Measurements from ENCODE around the gene FAM210B.
A peak's percentile ranks its signal among the peaks of the same experiment; 100 is the strongest.
"Not testable (repeated sequence)": the region's sequence is repeated elsewhere in the genome, so short reads cannot be mapped to it uniquely, and the experiment has no call there.

The FAM210B gene

DNA sequence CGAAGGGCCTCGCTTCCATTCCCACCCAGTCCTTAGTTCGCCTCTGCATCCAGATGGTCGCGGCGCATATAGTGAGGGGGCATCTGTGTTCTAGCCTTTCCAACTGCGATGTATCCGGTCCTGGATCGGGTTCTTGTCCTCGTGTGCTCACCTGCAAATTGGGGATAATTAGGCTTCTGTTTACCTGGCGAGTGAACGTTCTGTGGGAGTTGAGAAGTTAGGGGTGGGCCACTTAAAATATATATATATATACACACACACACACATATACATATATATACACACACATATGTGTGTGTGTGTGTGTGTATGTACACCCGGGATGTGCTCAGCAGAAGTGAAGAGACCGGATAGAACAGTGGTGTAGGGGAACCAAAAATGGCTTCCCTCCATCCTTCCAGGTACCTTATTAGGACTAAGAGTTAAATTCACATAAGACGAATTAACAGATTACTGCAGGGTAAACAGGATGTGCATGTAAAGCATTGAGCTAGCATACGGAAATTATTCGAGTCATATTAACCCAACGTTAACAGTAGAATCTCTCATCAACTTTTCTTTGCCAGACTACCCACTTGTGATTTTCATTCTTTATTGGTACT lies 34.2 kb downstream of the FAM210B start:
- peak; percentile 19 for DNase-seq (ENCODE audit: low spot score)

DNA sequence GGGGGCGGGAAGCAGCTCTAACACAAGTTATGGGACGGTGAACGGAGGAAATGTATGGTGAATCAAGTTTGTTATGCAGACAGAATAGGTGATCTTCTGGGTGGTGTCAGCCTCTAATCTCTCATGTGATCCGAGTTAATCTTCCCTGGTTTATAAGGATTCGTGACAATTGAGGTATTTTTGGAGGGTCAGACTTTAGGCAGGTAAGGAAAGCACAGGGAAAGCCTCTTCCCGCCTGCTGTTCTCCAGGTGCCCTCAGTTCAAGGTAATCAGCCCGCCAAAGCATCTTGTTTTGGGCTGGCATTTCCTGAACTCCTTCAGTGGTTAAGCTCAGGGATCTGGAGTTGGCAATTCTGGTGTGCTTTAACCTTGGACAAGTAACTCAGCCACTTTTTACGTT lies 34.9 kb downstream of the FAM210B start:
- DNase-seq (ENCODE audit: low spot score), result no peak

GRCh38 chr20:56395166-56395565 lies 36.4 kb downstream of the FAM210B start:
- DNase-seq (ENCODE audit: low spot score), result no peak

DNA sequence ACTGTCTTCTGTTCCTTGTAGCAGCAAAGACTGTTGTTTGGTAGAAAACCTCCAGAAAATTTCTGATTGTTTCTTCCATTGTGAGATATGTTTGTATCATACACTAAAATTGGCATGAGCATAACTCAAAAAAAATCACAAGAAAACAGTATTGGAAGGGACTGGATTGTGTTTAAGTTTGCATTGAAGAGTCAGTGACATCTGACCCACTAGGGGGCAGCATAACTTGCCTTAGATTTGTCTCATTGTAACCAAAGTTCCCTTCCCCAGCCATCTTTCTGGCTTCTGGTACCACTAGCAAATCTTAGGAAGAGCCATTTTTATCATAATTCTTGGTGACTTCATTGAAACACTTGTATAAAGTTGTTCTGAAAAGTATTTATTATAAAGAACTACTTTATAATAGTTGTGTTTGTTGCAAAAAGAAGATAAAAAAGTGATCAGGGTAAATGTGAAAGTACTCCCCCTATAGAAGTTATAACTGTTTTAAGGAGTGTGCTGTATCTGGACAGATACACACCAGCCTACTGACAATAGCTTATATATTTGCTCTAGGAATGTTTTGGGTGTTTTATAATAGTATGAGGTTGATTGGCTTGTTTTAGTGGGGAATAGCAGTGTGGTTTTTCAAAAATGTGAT lies 41.3 kb downstream of the FAM210B start:
- peak; percentile 80 for DNase-seq (ENCODE audit: low spot score)

DNA sequence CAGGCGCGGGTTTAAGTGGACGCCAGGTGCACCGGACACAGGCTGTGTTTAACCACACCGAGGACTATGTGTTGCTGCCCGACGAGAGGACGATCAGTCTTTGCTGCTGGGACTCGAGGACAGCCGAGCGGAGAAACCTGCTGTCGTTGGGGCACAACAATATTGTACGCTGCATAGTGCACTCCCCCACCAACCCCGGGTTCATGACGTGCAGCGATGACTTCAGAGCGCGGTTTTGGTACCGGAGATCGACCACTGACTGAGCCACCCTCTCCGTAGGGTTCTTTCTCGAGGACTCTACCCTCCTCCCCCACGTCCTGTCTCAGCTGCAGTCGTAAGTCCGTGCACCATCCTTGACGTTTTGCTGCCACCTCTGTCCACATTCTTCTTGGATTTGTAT lies 44.7 kb downstream of the FAM210B start:
- DNase-seq (ENCODE audit: low spot score), result no peak

DNA sequence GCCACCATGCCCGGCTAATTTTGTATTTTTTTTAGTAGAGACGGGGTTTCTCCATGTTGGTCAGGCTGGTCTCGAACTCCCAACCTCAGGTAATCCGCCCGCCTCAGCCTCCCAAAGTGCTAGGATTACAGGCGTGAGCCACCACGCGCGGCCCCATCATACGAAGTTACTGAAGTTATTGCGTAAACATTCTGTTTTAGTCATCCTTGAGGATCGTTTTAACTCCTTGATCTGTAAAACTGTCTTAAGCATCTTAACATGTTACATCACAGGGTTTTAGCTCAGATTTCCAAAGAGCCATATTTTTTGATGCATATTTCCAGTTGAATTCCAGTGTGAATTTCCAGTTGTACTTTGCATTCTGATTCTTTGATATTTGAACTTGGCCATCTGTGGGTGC lies 46.6 kb downstream of the FAM210B start:
- DNase-seq (ENCODE audit: low spot score), result not testable (repeated sequence)

DNA sequence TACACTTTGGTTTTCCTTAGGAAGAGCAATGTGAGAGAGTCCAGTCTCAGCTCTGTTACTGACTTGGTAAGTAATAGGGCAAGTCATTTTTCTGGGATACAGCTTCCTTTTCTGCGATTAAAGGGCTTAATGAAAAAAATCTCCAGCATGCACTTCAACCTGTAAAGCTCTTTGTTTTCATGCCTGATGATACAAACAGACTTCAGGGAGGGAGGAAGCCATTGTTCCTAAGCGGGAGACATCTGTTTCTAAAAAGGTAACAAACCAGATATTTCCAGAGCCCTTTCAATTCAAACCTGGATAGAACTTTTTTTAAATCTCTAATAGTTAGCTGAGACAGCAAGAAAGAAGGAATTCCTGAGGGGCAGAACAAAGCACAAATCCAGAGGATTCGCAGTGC lies 48.1 kb downstream of the FAM210B start:
- no peak for DNase-seq (ENCODE audit: low spot score)

- DNase-seq (ENCODE audit: low spot score), result no peak
Observed at GRCh38 chr20:56409521-56409920, 50.7 kb downstream of the FAM210B start.

DNA sequence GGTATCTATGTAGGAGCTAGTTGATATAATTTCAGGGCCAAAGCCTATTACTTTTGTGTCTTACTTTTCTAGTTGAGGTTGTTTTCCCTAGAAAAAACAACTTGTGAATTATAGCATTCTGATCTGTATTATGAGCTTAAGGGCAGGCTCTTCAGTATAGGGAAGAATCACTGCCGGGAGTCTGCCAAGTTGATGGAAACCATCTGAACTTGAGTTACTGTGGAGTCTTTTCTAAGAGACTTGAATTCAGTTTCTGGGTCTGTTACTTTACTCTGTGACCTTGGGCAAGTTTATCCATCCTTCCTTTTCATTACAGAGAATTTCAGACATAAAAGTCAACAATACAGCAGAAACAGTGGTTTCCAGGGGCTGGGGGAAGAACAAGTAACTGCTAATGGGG lies 51.2 kb downstream of the FAM210B start:
- no peak for DNase-seq (ENCODE audit: low spot score)

DNA sequence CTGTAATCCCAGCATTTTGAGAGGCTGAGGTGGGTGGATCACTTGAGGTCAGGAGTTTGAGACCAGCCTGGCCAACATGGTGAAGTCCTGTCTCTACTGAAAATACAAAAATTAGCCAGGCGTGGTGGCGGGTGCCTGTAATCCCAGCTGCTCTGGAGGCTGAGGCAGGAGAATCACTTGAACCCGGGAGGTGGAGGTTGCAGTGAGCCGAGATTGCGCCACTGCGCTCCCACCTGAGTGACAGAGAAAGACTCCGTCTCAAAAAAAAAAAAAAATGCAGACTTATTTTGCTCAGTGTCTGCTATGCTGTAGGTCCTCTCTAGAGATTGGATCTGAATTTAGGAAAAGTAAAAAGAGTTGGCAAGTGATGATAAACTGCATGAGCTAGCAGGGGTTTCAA lies 52.5 kb downstream of the FAM210B start:
- DNase-seq (ENCODE audit: low spot score), result not testable (repeated sequence)

GRCh38 chr20:56411759-56412472 lies 53.1 kb downstream of the FAM210B start, which contains the start of gene CASS4:
Gene CASS4 (plus strand): TSS chr20:56412260. CDS start chr20:56412459, 199 bp downstream.
- DNase-seq (ENCODE audit: low spot score), result no peak

GRCh38 chr20:56412473-56412790 lies 53.7 kb downstream of the FAM210B start:
- DNase-seq (ENCODE audit: low spot score), result no peak

DNA sequence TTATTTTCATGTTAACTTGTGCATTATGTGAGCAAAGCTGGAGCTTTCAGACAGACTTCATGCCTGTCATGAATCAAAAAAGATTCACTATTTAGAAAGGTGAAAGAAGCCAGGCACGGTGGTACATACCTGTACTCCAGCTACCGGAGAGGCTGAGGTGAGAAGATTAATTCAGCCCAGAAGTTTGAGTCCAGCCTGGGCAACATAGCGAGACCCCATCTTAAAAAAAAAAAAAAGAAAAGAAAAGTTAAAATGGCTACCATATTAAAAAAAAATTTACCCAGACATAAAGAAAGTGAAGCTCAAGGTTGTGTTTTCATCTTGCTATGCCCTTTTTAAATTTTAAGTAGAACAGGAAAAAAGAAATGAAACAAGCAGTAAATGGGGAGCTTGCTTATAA lies 54.2 kb downstream of the FAM210B start:
- DNase-seq (ENCODE audit: low spot score), result no peak

DNA sequence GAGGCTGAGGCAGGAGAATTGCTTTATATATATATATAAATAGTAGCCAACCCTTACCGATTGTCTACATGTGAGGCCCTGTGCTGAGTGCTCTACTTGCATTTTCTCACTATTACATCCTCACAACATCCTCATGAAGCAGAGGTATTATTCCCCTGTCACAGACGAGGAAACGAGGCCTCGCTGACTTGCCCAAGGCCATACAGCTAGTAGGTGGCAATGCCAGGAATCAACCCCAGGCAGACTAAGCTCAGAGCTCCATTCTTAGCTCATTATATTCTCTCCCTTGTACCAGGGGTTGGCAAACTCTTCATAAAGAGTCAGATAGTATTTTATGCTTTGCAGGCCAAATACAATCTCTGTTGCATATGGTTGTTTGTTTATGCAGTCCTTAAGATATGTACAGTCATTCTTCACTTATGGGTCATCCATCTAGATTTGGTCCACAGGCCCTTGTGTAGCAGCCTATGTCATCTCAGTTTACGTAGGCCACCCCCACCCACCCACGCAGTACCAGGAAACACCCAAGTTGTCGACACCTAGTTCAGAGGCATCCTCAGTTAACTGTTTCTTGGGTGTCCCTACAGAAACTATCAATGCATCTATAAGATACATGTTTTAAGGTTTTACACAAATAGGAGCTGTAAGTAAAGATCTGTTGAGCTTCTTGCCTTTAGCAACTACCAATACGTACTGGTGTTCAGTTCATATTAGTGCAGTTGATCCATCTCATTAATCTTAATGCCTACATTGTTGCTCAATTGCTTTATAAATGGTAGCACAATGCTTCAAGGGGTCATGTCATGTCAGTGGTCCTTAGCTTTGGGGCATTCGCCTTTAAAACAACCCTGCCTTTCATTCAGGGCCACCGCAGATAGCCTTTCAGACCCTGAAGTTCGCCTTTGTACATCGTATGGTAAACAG lies 56.3 kb downstream of the FAM210B start:
- DNase-seq (ENCODE audit: low spot score), result no peak

DNA sequence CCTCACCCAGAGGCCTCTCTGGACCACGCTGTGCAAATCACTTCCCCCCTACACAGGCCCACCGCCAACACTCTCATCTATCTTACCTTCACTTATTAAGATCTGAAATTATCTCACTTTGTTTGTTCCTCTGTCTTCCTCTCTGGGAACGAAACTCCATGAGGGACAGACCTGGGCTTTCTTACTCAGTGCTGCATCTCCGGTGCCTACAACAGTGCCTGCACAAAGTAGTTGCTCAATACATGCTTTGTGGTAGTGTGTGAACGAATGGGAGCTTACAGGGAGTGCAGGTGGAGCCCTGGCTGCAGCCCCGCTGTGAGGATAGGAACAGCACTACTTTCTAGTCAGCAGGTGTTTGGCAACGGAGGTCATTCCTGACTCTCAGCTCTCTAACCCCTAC lies 58.6 kb downstream of the FAM210B start:
- DNase-seq (ENCODE audit: low spot score), result no peak

DNA sequence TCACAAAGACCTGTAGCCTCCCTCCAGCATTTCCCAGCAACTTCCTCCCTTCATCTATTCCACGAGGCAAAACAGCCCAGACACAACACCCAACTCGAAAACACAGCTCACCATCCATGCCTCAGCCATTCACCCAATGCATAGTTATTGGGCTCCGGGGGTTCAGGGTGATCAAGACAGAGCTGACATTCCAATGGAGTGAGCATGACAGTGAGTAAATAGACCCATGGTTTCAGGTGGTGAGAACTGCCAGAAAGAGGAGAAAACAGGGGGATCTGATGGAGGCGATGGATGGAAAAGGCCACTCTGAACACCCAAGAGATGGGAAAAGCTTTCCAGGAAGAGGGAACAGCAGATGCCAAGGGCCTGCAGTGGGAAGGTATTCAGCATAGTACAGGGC lies 59.1 kb downstream of the FAM210B start:
- no peak for DNase-seq (ENCODE audit: low spot score)

Measured in kidney capillary endothelial cell (primary cell).